ENCODE measurements around the gene PTBP3.

GRCh38 chr9:112380102-112380824 lies 46.8 kb upstream of the PTBP3 start, which contains the start of gene HSDL2:
- TF ChIP-seq CTCF (IDR thresholded peaks at IDR 0.05) (no peak), POLR2A (IDR thresholded peaks at IDR 0.05) (no peak), EP300 (IDR thresholded peaks at IDR 0.05) (no peak)

All from ovary (tissue), 3 donors.